GM21576 (cell line): Measurements from ENCODE around the gene POMP.
"Not testable (repeated sequence)": the region's sequence is repeated elsewhere in the genome, so short reads cannot be mapped to it uniquely, and the experiment has no call there.

Experiments used
- ATAC-seq: cut with Tn5 transposase; IDR thresholded peaks from one replicate; pipeline ENCODE4 v1.9.1; 2021; ENCODE audit warnings: mild to moderate bottlenecking, moderate library complexity; ENCODE audit not compliant: unreplicated experiment

POMP gene

DNA sequence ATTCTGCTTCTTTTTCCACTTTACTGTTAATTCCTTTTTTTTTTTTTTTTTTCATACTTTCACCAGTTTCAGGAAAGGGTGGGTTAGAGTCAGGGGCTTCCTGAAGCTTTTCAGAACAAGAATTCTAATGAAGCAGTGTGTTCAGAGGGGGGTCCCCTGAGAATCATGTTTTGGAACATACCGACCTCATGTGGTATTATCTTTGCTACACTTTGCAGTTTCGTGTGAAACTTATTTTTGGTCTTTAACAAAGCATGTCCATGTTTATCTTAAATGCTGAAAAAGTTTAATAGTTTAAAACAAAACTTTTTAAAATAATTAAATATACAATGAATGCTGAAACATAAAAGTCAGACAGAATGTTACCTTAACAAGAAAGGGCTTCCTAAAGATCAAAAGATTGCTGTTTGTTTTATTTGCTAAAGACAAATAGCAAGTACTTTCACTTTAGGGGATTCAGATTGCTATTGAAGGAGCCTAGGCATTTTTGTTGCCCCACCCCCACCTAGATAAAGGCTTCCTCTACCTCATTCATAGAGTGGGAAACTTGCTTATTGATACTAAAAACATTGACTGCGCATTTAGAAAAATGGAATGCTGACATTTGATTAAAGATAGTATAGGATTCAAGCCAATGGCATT, 21.1 kb upstream of the POMP start:
- ATAC-seq, result no peak

DNA sequence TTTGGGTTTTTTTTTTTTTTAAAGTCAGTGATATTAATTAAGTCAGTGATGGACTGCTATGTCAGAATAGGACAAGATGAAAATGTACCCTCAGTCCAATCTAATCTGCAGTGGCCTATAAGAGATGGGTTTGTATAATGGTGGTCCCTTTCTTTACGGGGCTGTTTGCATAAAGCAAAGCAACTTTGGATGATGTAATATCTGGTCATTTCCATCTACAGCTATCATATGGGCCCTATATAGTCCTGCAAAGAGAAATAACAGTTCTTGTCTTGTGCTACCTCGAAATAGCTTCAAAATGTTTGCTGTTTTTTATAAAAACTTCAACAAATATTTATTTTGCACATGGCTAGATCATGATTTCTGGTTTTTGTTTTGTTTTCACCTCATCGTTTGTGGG, 20.2 kb upstream of the POMP start:
- ATAC-seq, result no peak

DNA sequence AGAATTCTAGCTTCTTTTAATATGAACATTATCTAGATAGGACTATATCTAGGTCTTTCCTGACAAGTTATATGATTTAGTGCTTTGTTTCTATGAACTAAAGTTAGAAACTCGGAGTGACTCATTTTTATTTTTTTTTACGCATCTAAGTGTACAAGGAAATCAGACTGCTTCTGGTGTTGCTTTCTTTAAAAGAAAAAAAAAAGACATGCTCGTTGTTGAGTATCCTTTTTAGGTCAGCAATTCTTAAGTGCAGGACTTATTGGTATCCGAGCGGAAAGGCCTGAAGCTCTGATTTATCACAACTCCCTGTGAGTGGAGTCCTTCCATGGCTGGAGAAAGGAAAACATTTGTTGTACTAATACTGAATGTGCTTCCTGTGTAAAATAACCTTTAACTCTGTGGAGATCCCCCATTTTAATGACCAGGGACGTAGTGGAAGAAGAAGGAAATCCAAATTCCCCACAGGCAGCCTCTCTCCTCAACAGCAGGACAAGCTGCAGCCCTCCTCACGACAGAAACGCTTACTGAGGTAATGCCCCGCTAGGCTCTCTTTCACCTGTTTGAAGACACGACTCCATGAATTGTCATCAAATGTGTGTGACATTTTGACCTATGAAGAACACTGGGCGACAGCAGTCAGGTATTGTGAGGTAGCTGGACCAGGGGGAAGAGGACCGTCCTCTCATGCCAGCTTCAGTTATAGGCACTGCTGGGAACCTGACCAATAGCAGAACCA, 17.9 kb upstream of the POMP start:
- ATAC-seq, result no peak

DNA sequence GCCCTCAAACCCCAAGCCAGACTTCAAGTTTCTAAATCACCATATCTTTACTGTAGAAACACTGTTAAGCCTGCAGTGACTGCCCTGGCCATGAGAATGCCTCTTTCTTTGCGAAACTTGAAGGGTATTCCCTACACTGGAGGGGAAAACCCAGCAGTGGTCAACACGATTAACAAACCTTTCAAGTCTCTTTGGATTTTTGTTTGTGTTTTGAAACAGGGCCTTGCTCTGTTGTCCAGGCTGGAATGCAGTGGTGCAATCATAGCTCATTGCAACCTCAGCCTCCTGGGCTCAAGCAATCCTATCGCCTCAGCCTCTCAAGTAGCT, 17.4 kb upstream of the POMP start:
- peak; percentile 60 for ATAC-seq

DNA sequence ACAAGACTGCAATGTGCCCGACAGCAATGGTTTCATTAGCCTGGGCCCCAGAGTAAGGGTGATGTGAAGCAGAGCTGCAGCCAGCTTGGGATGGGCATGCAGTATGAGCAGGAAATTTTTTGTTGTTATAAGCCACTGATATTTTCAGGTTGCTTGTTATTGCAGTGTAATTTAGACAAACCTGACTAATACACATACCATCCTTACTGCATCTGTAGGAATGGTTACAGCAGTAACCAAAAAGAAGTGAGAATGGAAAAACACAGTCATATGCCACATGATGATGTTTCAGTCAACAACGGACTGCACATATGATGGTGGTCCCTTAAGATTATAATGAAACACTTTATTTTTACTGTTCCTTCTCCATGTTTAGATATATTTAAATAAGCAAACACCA, 8.6 kb upstream of the POMP start:
- peak; percentile 55 for ATAC-seq

DNA sequence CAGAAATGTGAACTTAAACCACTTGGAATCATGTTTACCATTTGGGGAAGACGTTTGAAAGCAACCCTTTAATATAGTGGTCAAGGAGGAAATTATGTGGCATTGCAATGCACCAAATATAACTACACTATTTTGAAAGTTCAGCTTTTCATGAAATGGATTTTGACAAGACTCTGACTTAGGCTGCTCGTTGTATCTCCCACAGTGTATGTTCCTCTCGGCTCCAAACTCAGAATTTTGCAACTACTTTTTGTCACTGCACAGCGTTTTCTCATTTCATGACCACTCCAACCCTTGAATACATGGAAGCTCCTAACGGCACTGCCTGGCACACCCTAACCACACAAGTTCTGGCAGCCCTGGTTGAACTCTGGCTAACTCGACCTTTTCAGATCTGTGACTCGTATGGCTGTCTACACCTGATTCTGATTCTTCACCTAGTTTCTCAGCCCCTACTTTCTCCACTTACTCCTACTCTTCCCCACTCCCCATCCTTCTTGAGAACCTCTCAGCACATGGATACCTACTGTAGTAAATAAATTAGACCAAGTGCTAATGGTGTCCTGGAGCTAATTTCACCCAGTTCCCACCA, 7.0 kb upstream of the POMP start:
- no peak for ATAC-seq

DNA sequence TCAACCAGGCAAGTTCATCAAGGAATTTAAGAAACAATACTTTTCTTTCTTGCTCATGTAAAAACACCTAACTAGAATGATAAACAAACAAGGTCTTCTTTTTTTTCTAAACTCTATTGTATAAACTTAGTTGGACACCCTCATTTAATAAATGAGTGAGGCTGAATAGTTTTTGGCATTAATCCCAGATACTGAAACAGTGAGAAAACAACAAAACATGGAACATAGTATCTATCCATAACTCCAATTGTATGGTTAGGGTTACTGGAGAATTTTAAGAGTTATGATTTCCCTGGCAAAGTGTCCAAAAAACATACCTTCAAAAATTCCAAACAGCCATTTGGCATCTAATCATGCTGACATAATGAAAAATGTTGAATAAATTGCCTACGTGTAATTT, 5.8 kb upstream of the POMP start:
- ATAC-seq, result no peak

DNA sequence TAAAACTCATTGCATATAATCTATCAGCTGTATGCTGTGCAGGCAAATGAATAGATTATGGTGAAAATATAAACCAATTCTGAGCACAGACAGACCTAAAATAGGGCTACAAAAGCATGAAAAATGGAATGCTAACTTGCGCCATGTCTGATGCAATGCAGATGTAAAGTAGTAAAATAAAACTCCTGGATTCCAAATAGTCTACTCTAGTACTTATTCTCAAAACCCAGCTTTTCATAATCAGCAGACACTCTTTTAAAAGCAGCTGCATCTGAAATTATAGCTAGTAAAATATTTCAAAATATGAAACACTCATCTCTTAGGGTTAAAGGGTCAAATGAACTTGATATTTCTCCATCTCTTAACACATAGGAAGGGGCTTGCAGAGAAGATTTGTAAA, 4.7 kb upstream of the POMP start:
- no peak for ATAC-seq

DNA sequence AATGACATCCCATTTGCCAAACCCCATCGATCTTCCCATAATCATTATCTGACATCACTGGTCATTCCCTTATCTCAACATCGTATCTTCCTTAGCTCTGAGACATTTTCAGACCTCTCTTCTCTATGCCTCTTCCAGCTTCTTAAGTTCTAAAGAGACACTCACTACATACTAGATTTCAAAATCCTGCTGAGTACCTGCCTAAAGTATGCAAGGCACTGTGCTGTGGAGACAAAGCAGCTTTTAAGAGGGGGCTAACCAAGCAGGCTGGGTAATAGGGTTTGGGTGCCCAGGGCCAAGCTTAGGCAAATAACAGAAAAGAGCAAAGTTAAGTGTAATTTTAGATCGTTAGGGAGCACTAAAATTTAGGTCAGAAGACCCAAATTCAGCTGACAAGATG, 3.4 kb upstream of the POMP start:
- ATAC-seq, result no peak

DNA sequence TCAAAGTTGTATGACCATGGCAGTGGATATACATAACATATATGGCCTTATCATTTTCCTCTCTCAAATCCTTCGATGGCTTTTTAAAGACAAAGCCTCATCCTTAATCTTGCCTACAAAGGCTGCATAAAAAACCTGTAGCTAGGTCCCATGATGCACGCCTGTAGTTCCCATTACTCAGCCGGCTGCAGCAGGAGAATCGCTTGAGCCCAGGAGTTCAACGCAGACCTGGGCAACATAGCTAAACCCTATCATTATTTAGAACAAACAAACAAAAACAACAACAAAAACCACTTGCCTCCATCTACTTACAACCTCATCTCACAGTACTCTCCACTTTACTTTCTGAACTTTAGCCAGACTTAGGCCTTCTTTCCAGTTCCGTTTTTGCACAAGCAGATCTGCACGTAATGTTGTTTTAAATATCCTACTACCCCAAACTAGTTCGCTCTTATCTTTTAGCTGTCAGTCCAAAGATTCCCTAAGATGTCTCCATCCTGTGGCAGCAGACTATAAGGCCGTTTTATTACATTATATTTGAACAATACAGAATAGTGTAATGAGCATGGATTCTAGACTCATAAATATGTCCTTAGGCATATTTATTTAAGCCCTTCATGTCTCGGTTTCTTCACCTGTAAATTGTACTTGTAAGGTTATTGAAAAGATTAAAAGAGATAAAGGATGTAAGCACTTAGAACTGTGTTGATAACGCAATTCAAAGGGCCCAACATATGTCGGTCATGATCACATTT, 969 bp upstream of the POMP start:
- no peak for ATAC-seq

DNA sequence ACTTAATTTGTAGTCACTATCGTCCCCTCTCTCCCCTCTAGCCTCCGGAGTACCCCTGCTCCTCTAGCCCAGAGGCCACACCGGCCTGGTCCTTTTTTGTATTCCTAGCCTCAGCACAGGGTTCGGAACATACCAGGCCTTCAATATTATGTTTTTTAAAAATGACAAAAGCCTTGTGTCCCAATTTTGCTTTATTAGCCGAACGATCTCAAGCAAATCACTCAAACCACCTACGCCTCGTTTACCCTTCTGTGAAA, 463 bp upstream of the POMP start:
- ATAC-seq, result no peak

DNA sequence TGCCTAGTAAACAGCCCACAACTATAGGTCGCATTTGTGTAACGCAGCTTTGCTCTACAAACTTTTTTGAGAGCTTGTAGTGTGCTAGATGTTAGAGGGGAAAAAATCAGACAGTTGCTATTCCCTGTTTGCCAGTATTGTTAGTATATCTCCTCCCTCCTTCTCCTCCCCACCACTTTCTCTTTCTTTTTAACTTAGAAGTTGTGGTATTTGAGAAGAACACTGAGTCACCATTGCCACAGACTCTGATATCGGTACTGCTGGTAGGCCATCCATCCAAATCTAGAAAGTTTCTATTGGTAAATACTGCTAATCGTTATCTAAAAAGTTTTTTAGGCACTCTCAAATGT, 666 bp downstream of the POMP start:
- ATAC-seq, result peak; percentile 19

DNA sequence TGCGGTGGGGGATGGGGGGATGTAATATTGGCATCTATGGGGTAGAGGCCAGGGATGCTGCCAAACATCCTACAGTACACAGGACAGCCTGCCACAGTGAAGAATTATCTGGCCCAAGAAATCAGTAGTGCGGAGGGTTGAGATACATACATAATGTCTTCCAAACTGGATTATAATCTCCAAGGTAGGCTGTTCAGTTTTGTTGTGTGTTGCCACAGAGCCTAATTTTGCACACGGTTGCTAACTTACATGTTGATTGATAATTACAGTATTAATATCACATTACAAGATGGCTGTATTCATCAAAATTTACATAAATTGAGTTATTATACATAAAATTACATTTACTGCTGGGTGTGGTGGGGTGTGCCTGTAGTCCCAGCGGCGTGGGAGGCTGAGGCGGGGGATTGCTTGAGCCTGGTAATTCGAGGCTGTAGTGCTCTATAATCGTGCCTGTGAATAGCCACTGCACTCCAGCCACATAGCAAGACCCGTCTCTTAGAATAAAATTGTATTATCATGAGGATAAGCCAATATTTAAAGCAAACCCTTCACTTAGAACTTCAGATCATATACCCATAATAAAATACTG, 8.1 kb downstream of the POMP start:
- ATAC-seq, result no peak

DNA sequence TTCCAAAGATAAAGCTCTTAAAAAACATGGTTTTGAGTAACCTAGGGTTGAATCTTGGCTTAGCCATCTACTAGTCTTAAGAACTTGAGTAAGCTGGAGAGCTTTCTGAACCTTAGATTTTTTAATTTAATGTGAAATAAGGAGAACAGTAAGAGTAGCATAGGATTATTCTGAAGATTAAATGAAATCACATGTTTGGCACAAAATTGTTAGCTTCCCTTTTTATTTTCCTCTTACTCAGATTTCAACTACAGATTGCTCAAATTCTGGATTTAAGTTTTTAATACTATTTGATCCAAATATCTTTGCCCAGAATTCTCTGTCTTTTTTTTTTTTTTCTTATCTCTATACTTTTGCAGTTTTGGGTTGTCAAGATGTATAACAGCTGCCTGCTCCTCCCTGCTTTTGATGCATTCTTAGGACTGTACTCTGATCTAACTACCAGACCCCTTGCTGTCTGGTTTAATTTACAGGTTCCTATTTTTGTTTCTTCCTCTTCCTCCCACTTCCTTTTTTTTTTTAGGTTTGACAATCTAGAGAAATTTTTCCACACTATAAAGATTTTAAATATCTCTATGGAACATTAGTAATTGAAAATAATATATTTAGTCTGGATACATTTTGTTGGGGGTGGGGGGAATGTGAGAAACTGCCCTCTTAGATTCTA, 12.3 kb downstream of the POMP start:
- ATAC-seq, result no peak

DNA sequence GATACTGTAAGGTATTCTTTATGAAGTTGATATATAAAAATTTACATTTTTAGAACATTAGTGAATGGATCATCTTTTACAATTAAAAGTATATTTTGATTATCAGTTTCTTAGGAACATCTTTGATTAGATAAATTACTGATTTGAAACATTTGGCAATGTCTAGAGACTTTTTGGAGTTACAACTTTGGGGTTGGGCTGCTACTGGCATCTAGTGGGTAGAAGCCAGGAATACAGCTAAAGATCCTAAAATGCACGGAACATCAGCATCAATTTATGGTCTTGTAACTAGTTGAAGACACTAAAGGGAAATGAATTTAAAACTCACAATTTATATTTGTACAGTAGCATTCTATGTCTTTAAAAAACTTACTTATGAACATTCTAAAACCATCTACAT, 19.9 kb downstream of the POMP start:
- no peak for ATAC-seq

DNA sequence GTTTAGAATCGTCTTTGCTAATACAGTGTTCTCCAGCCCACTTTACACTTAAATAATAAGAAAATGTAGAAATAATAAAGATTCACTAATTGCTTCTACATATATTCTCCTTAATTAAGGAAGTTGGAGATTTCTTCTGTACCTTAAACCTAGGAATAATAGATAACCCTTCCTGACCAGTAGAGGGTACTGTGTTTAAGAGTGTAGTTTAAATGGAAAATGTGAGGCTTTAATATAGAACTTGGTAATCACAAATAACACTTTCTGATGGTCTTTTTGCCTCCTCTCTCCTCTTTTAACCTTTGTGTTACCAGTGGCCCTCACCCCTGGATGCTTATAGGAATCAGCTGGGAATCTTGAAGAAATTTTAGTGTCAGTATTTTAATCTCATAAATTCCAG, 20.7 kb downstream of the POMP start:
- ATAC-seq, result no peak

DNA sequence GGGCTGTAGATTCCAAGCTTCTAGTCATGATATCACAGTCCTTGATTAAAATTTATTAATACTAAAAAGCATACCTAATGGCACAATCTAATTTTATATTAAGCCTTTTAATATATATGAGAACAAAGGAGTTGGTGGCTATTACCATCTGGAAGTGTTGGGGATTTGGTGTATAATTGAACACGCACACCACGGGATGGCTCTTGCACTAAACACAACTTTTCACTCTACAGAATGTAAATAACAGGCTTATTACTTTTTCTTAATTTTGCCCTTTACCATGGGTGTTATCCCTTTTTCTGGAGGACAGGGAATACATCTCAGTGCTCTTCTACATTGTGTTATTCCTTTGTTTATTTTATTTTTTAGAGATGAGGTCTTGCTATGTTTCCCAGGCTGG, 21.6 kb downstream of the POMP start:
- no peak for ATAC-seq

DNA sequence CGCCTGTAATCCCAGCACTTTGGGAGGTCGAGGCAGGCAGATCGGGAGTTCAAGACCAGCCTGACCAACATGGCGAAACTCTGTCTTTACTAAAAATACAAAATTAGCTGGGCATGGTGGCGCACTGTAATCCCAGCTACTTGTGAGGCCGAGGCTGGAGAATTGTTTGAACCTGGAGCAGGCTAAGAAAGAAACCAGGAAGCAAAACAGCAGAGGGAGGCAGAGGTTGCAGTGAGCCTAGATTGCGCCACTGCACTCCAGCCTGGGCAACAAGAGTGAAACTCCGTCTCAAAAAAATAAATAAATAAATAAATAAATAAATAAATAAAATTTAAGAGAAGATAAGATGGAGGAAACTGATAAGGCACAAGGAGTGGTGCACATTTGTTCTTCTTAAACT, 24.2 kb downstream of the POMP start:
- not testable (repeated sequence) for ATAC-seq

DNA sequence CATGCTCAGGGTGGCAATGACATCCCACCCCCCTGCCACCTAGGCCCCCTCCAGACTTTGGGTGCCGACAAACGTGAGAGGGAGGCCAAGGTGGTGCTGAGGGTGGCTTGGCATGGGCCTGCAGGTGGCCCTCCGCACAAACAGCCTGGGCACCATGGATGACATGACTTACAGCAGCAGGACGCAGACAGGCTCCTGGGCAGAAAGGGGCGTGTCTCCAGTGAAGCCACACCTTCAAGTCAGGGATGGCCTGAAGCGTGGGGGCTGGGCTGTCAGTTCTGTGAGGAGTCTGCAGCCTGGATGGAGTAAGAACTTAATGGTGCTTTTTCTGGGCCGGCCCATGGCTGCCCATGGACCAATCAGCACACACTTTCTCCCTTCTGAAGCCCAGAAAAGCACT, 25.3 kb downstream of the POMP start:
- ATAC-seq, result no peak

DNA sequence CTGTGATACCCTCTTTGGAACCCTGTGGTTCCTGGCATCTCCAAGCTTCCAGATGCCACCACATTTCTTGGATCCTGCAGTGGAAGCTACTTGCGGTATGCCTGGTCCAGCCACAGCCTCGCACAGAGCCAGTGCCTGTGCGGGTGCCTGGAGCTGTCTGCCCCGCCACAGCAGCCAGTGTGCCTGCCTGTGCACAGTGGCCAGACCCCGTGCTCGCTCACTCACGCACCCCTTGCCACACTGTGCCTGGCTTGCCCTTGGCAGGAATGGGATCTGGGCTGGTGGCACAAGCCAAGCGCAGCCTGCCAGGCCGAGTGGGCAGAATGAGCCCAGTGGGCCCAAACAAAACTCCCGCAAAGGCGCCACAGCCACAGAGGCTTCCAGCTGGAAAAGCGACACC, 26.2 kb downstream of the POMP start:
- ATAC-seq, result no peak

DNA sequence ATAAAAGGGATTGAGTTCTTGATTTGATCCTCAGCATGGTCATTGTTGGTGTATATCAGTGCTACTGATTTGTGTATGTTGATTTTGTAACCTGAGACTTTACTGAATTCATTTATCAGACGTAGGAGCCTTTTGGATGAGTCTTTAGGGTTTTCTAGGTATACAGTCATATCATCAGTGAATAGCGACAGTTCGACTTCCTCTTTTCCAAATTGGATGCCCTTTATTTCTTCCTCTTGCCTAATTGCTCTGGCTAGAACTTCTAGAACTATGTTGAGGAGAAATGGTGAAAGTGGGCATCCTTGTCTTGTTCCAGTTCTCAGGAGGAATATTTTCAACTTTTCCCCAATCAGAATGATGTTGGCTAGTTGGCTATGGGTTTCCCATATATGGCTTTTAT, 27.0 kb downstream of the POMP start:
- ATAC-seq, result no peak
